ENCODE measurements around the gene MARCHF6. TPM values are rescaled to one million over a fixed set of nuclear protein-coding genes. Genes with fewer than 3 reads are reported as not detected.
"Not testable (repeated sequence)": the region's sequence is repeated elsewhere in the genome, so short reads cannot be mapped to it uniquely, and the experiment has no call there.

Gene MARCHF6, protein sequence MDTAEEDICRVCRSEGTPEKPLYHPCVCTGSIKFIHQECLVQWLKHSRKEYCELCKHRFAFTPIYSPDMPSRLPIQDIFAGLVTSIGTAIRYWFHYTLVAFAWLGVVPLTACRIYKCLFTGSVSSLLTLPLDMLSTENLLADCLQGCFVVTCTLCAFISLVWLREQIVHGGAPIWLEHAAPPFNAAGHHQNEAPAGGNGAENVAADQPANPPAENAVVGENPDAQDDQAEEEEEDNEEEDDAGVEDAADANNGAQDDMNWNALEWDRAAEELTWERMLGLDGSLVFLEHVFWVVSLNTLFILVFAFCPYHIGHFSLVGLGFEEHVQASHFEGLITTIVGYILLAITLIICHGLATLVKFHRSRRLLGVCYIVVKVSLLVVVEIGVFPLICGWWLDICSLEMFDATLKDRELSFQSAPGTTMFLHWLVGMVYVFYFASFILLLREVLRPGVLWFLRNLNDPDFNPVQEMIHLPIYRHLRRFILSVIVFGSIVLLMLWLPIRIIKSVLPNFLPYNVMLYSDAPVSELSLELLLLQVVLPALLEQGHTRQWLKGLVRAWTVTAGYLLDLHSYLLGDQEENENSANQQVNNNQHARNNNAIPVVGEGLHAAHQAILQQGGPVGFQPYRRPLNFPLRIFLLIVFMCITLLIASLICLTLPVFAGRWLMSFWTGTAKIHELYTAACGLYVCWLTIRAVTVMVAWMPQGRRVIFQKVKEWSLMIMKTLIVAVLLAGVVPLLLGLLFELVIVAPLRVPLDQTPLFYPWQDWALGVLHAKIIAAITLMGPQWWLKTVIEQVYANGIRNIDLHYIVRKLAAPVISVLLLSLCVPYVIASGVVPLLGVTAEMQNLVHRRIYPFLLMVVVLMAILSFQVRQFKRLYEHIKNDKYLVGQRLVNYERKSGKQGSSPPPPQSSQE
- 100 to 1,000 TPM; 140 to 160 TPM for total RNA-seq
- long read RNA-seq, full-length matches to known transcripts = 31 of 36 reads
- long read RNA-seq, partial matches to known transcripts = 1 of 36 reads
- long read RNA-seq, other reads (novel, unspliced or antisense) = 4 of 36 reads

DNA sequence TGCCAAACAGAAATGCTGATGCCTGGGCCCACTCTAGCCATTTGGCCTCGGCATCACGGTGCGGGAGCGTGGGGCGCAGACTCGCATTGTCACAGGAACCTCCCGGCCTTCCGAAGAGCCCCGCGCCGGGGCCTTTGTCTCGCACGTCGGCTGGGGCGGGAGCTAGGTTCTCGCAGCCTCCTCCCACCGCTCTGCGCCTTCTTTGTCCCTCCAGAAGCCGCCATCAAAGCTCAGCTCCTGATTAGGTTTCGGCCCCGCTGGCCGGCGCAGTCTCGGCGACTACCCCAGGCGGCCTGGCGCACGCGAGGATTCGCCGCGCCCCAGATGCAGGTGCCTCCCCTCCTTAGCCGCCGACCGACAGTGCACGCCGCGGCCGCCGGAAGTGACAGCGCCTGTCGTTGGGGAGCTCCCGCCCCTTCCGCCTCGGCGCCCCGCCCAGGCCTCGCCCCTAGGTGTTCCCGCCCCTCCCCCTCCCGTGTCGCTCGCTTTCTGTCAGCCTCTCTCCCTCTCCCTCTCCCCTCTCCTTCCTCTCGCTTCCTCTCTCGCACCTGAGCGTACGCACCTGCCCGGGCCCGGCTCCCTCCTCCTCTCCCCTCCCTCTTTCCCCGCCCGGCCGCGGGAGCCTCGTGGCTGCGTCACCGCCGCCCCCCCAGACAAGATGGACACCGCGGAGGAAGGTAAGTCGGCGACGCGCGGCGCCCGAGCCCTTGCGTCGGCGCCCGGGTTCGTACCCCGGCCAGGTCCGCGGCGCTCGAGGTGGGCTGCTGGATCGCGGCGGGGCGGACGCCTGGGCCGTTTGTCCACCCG, at the start of gene MARCHF6:
Gene MARCHF6, plus strand, starts transcription at position 455 of the 807 bp plus-strand sequence. Its CDS starts 204 bp downstream, at position 659.
- DNase-seq (peak; percentile 96), ATAC-seq (peak; percentile 98)
- intact Hi-C loops (cut with DNase I) = no loop called here

DNA sequence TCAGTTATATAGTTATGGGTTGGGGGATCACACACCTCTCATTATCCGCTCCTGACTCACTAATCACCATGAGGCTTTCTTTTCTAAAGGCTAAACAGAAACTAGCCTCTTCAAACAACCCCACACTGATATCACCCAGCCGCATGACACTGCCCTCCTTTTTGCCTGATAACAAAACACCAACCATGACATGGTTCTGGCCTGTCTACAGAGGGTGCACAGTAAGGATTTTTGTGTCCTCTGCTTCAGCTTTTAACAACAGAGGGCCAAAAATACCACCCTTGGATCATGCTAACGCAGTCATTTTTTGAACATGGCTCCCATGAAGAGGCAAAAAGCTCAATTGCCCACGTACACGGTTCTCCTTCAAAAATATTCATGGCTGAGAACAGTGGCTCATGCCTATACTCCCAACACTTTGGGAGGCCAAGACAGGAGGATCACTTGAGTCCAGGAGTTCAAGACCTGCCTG, 49.8 kb upstream of the MARCHF6 start:
- DNase-seq (no peak), ATAC-seq (peak in 1 of 2 donors; percentile 15)
- intact Hi-C loops (cut with DNase I) = no loop called here

DNA sequence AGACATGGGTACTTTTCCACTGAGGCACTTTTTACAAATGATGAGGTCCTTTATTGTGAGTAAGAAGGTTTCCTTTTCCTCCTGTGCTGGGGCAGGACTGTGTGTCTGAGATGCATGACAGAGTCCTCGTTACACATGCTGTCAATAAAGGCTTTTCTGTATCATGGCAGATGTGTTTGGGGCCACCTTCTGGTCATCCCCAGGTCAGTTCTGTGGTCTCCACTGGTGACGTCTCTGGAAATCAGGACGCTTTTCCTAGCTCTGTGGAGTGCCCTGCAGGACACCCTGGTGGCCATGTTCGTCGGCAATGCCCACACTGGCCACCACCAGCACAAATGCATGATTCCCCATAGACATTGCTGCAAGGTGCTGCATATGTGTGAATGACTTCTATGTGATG, 48.6 kb upstream of the MARCHF6 start:
- intact Hi-C loops (cut with DNase I) = no loop called here
- ATAC-seq (no peak), DNase-seq (no peak)

DNA sequence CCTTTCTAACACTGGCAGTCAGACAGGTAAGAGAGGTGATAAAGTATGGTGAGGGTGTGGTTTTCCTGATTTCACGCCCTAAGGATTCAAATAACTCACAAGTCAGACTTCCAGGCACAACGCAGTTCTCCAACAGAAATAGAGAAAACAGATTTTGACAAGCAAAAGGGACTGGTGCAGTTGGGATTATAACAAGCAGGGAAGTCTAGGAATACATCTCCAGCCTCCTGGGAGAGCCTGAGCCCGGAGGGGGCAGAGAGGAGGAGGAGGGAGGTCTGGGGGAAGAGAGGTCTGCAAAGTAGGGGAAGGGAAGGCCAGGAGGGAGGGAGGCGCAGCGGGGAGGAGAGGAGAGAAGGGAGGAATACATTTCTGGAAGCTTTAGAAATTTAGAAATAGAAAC, 47.4 kb upstream of the MARCHF6 start:
- intact Hi-C loops (cut with DNase I) = no loop called here
- no peak for ATAC-seq
- DNase-seq = no peak

DNA sequence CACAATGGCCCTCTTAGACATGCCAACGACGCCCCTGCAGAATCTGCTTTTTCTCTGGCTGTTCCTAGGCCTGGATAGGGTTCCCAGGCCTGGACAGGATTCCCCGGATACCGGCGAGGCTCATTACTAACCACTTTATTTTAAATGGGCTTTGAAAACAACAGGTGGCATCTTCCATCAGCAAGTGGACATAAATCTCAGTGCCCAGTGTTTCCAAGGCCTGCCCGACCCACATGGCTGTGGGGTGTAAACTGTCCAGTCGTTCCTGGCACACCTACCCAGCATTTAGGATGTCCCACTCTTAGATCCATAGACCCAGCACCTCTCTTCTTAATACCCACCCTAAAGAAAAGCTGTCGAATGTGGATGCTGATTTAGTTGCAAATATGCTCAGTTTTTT, 46.7 kb upstream of the MARCHF6 start:
- ATAC-seq (peak in 1 of 2 donors; percentile 10), DNase-seq (no peak)
- intact Hi-C loops (cut with DNase I) = no loop called here

DNA sequence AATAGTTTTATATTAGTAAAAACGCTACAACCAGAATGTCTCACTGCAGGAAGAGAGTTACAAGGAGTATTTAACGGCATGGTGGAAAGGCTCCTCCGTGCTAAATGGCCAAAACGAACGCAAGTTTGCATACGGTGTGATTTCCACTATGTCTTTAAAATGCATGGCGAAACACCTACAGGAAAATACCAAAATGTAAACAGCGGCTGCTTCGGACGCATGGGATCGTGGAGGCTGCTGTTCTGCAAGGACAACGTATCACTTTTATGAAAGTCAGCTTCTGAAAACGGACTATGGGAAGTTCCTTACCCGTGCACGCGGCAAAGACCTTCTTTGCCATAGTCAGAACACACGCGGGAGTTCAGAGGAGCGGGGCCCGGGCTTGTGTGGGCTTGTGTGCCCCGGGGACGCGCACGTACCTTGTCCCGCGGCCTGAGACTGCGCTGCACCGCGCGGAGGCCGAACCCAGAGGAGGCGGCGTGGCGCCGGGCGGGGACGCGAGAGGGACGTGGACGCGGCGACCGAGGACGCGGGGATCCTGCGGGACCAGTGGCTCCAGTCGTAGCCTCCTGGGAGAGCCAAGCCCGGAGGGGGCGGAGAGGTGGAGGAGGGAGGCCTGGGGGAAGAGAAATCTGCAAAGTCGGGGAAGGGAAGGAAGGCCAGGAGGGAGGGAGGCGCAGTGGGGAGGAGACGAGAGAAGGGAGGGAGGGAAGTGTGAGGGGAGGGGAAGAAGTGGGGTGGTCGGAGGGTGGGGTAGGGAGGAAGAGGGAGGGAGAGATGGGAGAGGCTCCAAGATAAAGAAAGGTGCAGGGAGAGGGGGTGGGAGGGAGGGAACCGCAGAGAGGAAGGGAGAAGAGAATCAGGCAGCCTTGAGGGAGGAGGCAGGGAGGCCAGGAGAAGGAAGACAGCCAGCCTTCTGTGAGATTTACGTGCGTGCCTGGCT, 46.0 kb upstream of the MARCHF6 start, which contains the start of gene CMBL:
Gene CMBL, minus strand, starts transcription at position 697 of the 943 bp plus-strand sequence. CDS start 17,140 bp downstream, outside the sequence.
- intact Hi-C loops (cut with DNase I) = no loop called here
- peak; percentile 86 to 89 for ATAC-seq
- DNase-seq = peak; percentile 65

DNA sequence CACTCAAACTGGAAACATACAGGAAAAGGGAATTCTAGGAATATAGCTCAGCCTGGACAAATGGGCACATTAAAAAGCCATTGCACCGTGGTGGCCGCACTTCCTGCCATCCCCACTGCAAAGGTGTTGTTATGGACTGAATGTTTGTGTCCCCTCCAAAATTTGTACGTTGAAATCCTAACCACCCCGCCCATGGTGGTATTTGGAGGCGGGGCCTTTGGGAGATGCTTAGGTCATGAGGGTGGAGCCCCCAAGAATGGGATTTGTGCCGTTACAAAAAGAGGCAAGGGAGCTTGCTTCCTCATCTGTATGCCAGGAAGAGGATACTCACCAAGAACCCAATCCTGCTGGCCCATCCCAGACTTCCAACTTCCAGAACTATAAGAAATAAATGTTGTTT, 44.7 kb upstream of the MARCHF6 start:
- intact Hi-C loops (cut with DNase I) = no loop called here
- DNase-seq (no peak), ATAC-seq (no peak)

DNA sequence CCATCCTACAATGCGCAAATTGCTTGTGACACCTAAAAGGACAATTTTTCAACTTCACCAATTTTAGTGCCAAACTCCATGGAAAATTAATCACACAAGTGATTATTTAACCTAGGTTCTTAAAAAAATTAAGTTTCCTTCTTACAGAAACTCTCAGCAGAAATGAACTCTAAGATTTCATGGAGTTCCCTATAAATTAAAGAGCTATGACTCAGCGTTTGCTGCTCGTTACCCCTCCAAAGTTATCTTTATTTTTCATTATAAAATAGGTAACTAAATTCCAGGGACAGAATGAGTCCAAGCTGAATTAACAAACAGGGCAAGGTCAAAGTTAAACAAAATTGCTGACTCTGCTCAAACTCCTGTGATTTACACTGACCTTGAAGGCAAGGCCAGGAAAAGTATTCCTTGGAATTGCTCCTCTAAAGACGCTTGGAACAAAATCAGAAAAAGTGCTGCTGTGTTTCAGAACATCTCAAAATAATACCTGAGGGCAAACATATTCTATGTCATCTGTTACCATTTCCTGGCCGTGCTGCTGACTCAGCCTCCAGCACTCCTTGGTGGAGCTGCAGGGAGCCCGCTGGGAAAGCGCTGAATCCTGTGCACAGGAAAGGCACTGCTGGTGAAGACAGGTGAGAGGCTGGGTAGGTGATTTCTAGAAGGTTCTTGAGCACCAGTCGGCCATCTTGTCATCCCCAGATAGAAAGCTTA, 43.3 kb upstream of the MARCHF6 start:
- DNase-seq = no peak
- ATAC-seq = no peak
- intact Hi-C loops (cut with DNase I) = no loop called here

DNA sequence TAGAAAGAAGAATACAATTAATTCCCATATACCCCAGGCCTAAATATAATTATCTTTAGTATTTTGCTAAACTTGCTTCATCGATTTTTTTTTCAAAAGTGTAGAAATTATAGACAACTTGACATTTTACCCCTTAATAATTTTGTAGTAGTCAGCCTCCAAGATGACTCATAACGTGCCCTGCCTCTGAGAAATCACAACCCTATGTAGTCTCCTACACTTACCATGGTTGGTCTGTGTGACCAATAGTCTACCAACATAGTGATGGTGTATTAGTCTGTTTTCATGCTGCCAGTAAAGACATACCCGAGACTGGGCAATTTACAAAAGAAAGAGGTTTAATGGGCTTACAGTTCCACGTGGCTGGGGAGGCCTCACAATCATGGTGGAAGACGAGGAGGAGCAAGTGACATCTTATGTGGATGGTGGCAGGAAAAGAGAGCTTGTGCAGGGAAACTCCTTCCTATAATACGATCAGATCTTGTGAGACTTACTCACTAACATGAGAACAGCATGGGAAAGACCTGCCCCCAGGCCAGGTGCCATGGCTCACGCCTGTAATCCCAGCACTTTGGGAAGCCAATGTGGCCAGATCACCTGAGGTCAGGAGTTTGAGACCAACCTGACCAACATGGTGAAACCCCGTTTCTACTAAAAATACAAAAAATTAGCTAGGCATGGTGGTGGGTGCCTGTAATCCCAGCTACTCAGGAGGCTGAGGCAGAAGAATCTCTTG, 42.5 kb upstream of the MARCHF6 start:
- ATAC-seq; intact Hi-C loops (cut with DNase I); DNase-seq: not testable (repeated sequence)

DNA sequence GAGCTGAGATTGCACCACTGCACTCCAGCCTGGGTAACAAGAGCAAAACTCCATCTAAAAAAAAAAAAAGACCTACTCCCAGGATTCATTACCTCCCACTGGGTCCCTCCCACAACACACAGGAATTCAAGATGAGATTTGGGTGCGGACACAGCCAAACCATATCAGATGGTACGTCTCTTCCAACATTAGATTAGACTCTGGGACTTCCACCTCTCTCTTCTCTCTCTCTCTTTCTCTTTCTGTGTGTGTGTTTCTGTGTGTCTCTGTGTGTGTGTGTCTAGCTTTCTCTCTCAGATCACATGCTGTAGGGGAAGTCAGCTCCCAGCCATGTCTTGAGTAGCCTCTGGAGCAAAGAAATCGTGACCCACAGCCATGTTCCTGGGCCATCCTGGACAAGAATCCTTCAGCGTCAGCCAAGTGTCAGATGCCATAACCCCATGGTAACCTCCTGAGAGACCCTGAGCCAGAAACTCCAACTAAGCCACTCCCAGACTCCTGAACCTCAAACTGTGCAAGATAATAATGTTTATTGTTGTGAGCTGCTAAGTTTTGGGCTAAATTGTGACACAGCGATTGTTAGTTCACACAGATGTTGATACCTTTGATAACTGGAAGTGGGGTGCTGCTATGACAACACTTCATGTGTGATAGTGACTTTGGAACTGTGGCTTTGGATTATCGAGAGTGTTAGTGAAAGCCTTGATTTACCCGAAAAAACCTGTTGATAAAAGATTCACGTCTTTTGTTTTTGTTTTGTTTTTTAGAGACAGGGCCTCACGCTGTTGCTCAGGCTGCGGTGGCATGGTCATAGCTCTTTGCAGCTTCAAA, 41.7 kb upstream of the MARCHF6 start:
- intact Hi-C loops (cut with DNase I) = no loop called here
- DNase-seq = no peak
- ATAC-seq = no peak

DNA sequence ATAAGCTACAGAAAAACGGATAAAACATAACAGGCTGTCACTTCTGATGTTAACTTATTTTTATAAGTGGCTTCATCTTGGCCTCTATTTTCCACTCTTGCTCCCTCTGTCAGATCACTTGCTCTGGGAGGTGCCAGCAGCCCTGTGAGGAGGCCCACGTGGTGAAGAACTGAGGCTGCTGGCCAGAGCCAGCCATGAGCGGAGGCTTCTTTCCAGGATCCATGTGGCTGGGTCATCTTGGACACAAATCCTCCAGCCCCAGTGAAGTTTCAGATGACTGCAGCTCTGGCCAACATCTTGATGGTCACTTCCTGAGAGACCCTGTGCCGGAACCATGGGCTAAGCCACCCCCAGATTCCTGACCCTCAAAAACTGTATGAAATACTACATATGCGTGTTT, 38.3 kb upstream of the MARCHF6 start:
- ATAC-seq = peak in 1 of 2 donors; percentile 74
- intact Hi-C loops (cut with DNase I) = no loop called here

DNA sequence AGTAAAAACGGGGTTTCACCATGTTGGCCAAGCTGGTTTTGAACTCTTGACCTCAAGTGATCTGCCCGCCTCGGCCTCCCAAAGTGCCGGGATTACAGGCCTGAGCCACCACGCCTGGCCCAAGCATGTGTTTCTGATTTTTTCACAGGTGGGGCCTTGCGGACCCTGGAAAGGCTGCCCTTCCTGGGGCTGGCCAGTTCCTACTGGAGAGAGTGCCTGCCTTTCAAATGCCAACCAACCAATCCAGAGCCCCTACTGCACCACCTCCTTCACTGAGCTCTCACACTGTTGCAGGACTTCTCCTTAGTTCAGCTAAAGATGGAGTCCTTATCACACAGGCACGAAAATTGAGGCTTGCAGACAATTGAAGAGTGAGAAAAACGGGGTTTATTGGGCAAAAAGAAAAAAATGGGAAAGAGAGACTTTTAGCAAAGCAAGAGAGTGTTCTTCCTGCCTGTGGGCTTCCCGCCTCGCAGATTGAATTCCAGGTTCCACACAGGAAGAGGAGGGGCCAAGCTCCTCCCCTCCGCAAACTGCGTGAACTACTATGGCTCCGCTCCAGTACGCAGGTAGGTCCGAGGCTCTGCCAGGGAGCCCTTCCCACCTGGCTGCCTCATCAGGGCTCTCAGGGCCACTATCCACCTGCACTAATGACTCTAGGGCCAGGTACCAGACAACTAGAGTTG, 37.5 kb upstream of the MARCHF6 start:
- ATAC-seq (no peak), DNase-seq (no peak)
- intact Hi-C loops (cut with DNase I) = no loop called here

More for the DNA sequence above, 38.3 kb upstream of the MARCHF6 start:
- no peak for DNase-seq

DNA sequence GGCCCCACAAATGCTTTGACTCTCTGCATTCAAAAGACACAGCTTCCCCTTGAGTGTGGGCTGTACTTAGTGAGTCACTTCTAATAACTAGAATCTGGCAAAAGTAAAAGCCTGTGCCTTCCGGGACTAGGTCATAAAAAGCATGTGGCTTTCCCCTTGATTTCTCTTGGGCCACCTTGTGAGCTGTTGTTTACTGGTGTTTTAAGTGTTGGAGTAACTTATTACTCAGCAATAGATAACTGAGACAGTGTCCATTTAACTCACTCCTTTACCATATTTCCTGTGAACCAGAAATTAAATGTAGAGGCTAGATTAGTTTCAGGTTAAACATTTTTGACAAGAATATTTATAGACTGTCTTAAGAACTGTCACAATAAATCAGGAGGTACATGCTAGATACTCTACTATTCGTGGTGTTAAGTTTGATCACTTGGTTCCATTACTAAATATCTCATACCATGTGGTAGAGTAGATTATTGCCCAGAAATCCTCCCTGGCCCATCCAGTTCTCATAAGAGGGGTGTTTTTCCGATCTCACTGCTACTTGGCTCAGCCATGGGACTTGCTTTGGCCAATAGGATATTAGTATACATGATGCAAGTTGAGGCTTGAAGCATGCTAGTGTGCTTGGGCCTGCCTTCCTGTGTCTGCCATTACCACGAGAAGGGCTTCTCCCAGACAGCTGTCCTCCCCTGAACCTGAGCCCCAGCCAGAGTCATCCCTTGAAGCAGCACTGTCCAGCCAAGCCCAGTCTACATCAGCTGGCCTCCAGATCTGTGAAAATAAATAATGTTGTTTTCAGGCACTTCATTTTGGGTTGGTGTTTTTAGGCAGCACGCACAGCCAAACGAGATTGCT, 35.4 kb upstream of the MARCHF6 start:
- intact Hi-C loops (cut with DNase I) = no loop called here
- DNase-seq (no peak), ATAC-seq (no peak)

DNA sequence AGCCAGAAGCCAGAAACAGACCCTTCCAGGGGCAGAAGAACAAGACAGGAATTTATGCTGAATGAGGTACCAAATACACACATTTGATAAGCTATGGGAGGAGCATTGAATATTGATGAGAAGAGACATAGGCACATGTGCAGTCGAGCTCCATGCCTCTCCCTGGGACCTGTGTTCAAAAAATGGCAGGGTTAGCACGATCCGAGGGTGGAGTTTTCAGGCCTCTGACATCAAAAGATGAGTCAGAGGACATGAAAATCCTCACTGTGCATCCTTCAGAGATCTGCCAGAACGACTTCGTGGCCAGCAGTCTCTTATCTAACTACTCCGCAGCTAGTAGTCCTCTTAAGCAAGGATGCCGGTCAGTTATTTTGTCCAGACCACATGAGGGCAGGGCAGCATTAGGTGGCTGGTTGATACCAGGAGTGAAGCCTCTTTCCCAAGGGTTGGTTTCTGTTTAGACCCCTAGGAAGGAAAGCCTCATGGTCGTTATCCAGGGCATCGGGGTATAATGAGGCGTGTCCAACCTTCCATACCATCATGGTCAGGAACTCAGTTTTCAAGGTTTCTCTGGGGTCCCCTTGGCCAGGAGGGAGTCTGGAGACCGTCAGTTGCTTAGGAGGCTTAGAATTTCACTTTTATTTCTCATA, 34.2 kb upstream of the MARCHF6 start:
- DNase-seq (no peak), ATAC-seq (peak in 1 of 2 donors; percentile 92)
- intact Hi-C loops (cut with DNase I) = no loop called here
